Astrocyte (in vitro differentiated cells and primary cell): ENCODE measurements around the gene GP2. TPM values are rescaled to one million over a fixed set of nuclear protein-coding genes. Genes with fewer than 3 reads are reported as not detected.

Source experiments
- total RNA-seq: library from RNA; stranded (reverse); gene quantifications from 2 replicates; pipeline ENCODE4 v1.2.1, GENCODE V29; 2021

The GP2 gene
- total RNA-seq, 1 donor from 2014 or later = not detected

Other genes with a start within 250 kb of the GP2 start
- not detected in 2 replicates for gene UMOD, start 25.2 kb upstream of the GP2 start, total RNA-seq
- not detected in 2 replicates for gene PDILT, start 77.2 kb upstream of the GP2 start, total RNA-seq
- 0.67 TPM in 1 of 2 replicates, not detected in the other for gene ACSM5, start 82.0 kb upstream of the GP2 start, total RNA-seq
- gene ACSM2A, start 124.0 kb upstream of the GP2 start, total RNA-seq = 0.14 TPM in 1 of 2 replicates, not detected in the other
- gene ACSM2B, start 248.9 kb upstream of the GP2 start, total RNA-seq = not detected in 2 replicates